Stimulated activated CD4-positive, alpha-beta T cell treated with anti-CD3 and anti-CD28 coated beads, TNF-alpha, amount 100 ng/mL, for 24 hours (primary cell): ENCODE data around the gene EIF4H.
"Not testable (repeated sequence)": the region's sequence is repeated elsewhere in the genome, so short reads cannot be mapped to it uniquely, and the experiment has no call there.

ENCODE experiments used
- DNase-seq, 3 experiments: peaks; one replicate each; pipeline ENCODE4 v3.0.0-alpha.2; 2020; ENCODE audit warnings: low read depth in 3 of 3

The EIF4H gene

DNA sequence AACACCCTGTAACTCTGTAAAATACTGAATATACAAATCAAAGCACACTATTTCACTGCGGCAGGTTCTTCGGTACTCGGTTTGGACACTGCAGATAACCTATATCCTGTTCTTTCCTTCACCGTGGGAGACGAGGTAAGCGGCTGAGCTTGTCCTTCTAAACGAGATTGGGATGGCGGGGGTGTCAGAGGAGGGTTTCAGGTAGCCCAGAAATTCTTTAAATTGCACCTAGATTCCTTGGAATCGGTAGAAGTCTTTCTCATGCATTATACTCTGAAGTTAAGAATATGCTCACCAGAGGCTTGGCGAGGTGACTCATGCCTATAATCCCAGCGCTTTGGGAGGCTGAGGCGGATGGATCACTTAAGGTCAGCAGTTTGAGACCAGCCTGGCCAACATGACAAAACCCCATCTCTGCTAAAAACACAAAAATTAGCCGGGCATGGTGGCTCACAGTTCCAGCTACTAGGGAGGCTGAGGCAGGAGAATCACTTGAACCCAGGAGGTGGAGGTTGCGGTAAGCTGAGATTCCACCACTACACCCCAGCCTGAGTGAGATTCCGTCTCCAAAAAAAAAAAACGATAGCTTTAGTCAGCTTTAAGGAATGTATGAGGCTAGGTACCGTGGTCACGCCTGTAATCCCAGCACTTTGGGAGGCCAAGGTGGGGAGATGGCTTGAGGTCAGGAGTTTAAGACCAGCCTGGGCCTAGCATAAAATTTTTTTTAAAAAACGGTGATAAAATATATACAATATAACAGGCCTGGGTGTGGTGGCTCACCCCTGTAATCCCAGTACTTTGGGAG, 25.6 kb downstream of the EIF4H start:
- DNase-seq = no peak

DNA sequence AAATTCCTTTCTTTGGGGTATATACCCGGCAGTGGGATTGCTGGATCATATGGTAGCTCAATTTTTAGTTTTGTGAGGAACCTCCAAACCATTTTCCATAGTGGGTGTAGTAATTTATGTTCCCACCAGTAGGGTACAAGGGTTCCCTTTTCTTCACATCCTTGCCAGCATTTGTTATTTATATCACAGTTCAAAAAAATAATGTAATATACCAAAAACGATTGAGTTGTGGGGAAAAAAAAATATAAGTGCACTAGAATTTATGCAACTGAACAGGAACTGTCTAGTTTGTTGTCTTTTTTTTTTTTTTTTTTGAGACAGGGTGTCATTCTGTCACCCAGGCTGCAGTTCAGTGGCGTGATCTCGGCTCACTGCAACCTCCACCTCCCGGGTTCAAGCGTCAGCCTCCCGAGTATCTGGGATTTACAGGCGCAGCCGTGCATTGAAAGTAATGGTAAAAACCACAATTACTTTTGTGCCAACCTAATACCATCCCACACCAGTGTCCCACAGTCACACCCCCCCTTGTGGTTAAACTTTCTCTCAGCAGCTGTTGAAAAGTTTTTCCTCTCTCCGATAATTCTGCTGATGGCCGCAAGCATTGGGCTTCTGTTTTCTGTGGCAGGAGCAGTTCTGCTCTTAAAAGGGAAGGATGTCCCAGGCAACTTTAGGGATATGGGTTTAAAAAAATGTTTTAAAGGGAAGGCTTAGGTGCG, 28.8 kb downstream of the EIF4H start:
- DNase-seq = no peak

DNA sequence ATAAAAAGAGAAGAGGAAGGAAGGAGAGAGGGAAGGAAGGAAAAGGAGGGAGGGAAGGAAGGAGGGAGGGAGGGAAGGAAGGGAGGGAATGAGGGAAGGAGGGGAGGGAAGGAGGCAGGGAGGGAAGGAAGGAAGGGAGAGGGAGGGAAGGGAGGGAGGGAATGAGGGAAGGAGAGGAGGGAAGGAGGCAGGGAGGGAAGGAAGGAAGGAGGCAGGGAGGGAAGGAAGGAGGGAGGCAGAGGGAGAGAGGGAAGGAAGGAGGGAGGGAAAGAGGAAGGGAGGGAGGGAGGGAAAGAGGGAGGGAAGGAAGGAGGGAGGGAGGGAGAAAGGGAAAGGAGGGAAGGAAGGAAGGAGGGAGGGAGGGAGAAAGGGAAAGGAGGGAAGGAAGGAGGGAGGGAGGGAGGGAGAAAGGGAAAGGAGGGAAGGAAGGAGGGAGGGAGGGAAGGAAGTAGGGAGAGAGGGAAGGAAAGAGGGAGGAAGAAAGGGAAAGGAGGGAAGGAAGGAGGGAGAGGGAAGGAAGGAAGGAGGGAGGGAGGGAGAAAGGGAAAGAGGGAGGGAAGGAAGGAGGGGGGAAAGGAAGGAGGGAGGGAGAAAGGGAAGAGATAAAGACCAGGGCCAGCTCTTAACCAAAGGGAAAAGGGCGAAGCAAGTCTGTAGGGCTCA, 29.9 kb downstream of the EIF4H start:
- DNase-seq = no peak

DNA sequence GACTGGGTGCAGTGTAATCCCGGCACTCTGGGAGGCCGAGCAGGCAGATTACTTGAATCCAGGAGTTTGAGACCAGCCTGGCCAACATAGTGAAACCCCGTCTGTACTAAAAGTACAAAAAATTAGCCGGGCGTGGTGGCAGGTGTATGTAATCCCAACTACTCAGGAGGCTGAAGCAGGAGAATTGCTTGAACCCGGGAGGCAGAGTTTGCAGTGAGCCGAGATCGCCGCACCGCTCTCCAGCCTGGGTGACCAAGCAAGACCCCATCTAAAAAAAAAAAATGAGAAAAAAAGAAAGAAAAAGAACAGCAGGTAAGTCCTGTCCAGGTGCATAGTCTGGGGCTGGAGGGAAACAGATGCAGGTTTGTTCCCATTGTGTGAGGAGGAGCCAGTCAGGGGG, 31.9 kb downstream of the EIF4H start:
- DNase-seq = not testable (repeated sequence)

DNA sequence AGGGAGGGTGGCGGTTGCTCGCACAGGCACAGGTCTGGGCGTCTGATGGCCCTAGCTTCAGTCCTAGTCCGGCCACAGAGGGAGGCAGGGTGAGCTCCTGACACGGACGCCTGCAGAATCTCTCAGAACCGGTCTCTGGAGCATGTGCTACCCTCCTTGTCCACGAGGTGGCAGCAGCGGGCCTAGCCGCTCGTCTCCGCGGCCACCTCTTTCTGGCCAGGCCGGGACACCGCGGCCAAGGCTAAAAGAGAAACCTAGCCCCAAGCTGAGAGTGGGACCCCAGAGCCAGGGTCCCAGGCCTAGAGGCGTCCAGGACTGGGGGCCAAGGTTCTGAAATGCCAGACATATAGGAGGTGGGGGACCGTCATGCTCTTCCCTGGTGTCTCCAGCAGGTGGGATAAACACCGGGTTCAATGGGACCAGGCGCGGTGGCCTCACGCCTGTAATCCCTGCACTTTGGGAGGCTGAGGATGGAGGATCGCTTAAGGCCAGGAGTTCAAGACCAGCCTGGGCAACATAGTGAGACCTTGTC, 32.5 kb downstream of the EIF4H start:
- peak; percentile 57 to 74 (median 60) for DNase-seq

DNA sequence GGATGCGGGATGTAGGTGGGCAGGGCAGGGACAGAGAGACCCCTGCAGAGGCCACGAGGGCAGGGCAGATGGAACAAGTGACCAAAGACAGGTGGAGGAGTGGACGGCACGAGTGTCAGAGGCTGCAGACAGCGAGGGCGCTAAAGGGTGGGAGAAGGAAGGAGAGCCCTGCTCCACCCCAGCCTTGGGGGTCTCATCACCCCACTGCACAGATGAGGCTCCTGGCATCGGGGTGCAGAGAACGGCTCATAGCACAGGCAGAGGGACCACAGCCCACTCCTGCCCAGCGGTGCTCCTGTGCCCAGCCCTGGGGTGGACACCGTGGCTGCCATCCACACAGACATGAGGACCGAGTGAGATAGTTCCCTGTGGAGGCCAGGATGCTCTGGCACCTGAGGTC, 33.4 kb downstream of the EIF4H start:
- DNase-seq = no peak

DNA sequence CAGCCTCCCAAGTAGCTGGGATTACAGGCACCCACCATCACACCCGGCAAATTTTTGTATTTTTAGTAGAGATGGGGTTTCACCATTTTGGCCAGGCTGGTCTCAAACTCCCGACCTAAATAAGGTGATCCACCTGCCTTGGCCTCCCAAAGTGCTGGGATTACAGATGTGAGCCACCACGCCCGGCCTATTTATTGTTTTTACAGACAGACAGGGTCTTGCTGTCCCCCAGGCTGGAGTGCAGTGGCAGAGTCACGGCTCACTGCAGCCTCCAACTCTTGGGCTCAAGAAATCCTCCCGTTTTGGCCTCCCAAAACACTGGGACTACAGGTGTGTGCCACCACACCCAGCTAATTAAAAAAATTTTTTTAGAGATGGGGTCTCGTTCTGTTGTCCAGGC, 34.1 kb downstream of the EIF4H start:
- not testable (repeated sequence) for DNase-seq

DNA sequence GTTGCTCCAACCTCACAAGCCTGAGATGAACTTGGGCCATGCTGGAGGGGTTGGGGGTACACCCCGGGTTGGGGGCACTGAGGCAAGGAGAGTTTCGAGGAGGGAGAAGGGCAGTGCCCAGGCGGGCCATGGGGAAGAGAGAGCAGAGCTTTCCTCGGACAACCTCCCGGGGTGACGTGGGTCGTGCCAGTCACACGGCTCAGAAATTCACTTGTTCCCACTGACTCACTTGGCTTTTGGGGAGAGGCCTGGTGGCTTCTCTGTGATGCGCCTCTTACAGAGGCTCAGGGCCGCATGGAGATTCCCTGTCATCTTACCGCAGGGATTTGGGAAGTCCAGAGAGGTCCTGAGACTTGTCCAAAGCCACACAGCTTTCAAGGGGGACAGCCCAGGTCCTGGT, 38.5 kb downstream of the EIF4H start:
- no peak for DNase-seq

DNA sequence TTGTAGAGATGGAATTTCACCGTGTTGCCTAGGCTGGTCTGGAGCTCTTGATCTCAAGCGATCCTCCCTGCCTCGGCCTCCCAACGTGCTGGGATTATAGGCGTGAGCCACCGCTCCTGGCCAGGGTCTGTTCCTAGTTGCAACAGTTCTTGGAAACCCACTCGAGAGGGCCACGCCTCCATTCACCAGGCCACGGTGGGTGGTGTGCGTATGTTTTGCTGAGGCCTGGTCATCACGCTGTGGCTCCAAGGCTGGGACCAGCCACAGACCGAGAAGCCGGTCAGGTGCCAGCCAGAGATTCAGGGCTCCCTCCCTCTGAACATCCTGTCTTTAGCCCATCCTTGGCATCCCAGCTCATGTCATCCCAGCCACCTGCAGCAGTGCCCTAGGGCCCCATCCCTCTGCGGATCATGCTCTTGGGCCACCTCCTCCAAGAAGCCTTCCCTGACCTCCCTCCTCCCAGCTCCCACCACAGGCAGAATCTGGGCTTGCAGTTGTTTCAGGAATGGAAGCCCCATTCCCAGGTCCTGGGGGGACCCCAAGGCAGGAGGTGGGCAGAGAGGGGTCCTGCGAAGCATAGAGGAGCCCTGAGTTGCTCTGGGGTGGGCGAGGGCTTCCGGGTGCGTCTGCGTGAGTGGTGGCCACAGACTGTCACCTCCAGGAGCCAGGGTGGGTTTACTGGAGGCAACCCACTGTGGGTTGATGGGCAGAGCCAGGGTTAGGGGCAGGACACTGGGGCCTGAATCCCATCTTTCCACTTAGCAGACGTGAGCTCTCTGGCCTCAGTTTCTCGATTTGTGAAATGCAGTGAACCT, 40.9 kb downstream of the EIF4H start:
- DNase-seq = no peak

DNA sequence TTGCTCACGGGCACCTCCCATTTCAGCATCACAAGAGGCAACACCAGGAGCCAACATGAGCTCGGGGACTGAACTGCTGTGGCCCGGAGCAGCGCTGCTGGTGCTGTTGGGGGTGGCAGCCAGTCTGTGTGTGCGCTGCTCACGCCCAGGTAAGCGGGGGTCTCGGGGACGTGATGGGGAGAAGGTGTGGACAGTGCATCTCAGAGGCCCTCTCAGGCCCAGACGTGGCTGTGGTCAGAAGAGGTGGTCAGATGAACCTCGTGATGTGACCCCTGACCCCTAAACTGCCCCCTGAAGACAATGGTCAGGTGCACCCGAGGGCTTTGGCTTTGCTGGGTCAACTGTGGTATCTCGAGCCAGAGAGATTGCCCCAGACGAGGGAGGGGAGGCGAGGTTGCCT, 41.8 kb downstream of the EIF4H start:
- no peak for DNase-seq

DNA sequence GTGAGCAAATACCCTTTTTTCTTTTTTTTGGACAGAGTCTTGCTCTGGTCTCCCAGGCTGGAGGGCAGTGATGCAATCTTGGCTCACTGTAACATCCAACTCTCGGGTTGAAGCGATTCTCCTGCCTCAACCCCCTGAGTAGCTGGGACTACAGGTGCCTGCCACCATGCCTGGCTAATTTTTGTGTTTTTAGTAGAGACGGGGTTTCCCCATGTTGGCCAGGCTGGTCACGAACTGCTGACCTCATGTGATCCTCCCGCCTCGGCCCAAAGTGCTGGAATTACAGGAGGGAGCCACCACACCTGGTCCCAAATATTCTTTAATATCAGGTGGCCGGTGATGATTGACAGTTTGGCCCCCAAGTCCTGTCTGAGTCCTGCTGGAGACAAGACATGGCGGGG, 42.2 kb downstream of the EIF4H start:
- DNase-seq = no peak

DNA sequence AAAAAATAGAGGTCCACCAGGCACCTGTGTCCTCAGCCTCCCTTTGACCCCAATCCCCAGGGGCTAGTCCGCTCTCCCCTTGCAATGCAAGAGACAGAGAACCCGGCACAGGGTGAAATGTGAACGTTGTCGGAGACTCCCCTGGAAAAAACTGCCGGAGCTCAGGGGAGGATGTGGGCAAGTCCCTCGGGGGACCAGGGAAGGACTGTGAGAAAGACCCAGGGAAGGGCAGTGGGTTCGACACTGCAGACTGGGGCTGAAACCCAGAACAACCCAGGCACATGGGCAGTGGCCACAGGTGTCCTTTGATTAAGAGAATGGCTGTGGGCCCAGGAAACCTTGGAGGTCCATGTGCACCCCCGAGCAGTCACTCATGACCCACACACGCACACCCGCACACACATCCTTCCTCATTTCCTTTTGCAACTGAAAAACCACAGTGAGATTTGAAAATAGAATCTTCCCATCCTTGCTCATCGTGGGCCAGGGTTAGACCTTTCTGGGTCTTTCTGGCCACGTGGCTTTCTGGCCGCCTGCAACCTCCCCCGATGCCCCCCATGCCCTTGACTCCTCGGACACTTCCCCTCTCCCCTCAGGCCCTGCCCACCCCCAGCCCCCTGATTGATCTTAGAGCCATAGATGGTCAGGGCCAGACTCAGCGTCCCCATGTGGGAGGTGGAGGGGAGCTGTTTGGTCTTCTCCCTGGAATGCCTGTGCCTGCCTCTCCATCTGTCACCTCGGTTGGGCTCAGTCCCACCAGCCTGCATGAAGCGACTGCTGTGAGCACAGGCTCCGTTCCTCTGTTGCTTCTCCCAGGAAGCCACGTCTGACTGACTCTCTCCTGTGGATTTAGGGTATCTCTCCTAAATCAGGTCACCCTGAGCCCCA, 43.5 kb downstream of the EIF4H start:
- DNase-seq = no peak

DNA sequence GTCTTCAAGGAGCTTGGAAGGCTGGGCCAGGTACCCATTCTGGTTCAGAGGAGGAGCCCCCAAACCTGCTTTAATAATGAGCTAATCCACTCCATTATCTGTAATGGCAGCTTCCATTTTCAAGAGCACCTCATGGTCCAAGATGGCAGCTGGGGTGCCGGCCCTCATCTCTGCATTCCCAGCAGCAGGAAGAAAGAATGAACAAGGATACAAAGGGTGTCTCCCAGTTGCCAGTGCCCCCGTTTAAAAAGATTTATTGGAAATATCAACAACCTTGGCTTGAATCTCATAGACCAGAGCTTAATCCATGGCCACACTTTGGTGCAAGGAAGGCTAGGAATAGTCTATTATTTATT, 44.2 kb downstream of the EIF4H start:
- no peak for DNase-seq

DNA sequence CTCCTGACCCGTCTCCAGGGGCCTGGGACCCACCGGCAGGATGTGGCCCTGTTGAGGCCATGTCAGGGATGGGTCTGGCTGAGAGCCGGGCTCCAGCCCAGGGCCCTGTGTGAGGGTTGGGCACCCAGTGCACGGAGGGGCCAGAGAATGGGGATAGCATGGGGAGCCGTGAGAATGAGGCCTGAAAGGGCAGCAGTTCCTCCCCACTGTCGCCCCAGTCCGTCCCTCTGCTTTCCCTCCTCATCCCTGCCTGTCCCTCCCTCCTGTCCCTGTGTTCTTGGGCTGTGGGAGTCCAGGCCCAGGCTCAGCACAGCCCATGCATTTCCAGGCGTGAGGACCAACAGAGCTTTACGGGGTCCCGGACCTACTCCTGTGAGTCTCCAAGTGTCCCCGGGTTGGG, 45.3 kb downstream of the EIF4H start:
- no peak for DNase-seq

DNA sequence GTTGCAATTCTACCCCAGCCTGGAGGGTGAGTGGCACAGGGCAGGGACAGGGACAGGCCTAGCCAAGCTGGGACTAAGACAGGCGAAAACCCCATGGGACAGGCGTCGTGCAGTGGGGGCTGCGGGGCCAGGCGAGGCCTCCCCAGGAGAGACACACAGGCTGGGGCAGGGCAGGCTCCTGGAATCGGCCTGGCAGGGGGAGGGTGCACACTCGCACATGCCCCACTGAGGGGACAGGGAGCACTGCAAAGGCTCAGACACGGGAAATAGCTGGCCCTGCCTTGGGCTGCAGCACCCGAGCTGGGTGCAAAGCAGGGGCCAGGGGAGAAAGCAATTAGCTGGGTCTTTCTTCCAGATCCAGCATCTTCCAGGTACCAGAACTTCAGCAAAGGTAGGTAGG, 46.1 kb downstream of the EIF4H start:
- no peak for DNase-seq

DNA sequence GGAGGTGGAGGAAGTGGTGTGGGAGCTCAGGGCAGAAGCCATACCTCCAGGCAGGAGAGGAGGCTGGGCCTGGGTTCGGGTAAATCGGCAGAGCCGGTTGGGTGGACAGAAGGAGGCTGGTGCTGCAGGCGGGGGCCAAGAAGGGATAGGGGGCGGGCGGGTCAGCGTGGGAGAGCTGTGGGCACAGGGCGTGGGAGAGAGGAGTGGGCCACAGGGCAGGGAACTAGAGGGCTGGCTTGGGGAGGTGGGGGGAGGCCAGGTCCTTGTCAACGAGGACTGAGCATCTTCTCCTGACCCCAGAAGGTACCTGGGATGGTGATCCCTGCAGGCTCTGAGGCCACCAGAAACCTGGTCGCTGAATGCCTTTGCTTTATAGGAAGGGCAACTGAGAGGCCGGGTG, 47.6 kb downstream of the EIF4H start:
- no peak for DNase-seq

DNA sequence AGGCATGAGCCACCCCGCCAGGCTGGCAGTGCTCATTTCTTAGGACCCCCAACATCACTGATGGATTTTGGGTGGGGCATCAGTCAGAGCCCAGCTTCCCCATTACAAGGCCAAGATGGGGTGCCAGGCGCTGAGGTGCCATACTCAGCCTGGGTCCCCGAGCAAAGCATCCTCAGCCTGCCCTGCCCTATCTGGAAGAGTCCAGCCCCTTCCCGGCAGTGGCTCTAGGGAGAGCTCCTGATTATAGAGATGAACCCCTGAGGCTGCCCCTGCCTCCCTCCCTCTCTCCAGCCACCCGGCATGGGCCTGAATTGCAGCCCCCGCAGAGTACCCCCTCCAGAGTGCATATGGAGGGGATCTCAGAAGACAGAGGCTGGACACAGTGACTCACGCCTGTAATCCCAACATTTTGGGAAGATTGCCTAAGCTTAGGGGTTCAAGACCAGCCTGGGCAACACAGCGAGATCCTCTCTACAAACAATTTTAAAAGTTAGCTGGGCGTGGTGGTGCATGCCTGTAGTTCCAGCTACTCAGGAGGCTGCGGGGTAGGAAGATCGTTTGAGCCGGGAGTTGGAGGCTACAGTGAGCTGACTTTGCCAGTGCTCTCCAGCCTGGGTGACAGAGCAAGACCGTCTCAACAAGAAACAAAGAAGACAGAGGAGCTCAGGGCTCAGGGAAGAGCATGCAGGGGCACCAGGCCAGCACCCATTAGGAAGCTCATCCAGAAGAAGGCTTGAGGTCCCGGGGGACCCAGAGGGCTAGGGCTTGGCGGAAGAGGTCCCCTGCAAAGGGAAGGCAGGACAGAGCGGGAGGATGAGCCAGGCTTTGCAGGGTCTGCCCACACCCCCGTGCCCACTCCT, 48.9 kb downstream of the EIF4H start:
- DNase-seq = no peak

DNA sequence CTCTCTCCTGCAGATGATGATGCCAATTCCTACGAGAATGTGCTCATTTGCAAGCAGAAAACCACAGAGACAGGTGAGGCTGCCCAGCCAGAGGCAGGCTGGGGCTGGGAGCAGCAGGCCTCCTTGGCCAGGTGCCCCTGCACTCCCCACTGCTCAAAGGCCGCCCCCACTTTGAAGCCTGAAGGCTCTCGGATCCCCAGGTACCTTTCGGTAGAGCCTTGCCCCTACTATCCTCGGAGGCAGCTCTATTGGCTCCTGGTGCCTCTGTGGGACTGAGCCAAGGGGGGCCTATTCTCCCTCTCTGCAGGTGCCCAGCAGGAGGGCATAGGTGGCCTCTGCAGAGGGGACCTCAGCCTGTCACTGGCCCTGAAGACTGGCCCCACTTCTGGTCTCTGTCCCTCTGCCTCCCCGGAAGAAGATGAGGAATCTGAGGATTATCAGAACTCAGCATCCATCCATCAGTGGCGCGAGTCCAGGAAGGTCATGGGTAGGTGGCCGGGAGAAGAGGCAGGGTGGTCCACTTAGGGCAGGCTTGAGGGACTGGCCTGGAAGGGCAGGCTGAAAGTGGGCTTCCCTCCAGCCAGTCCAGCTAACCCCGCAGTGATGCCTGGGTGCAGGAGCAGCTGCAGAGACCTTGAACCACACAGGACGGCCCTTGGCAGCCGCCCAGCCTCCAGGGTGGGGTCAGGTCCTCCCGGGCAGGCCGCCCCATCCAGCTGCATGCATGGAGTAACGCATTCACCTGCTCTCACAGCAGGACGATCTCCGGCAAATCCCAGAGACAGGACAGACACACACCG, 49.8 kb downstream of the EIF4H start:
- DNase-seq = no peak

DNA sequence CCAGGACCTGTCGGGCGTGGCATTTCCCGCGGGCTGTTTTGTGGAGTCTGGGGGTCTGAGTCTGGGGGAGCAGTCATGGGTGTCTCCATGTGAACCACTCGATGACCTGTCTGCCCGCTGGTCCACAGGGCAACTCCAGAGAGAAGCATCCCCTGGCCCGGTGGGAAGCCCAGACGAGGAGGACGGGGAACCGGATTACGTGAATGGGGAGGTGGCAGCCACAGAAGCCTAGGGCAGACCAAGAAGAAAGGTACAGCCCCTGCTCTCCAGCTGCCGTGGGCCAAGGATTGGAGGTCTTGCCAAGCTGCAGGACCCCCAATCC, 50.3 kb downstream of the EIF4H start:
- no peak for DNase-seq
